NCI-H510A (cell line): Measurements from ENCODE around the gene ADTRP.
"Not testable (repeated sequence)": the region's sequence is repeated elsewhere in the genome, so short reads cannot be mapped to it uniquely, and the experiment has no call there.

ENCODE experiments used
- DNase-seq: peaks from one replicate; lab custom pipeline; 2025; lab: John Stamatoyannopoulos, UW

The ADTRP gene

GRCh38 chr6:11803591-11803971, 25.0 kb upstream of the ADTRP start:
- DNase-seq: no peak

GRCh38 chr6:11802886-11803590, 24.4 kb upstream of the ADTRP start:
- no peak for DNase-seq

- DNase-seq: not testable (repeated sequence)
Observed at GRCh38 chr6:11800531-11800930, 21.9 kb upstream of the ADTRP start.

- DNase-seq: no peak
Observed at GRCh38 chr6:11798538-11798937, 19.9 kb upstream of the ADTRP start.

- no peak for DNase-seq
Observed at GRCh38 chr6:11798096-11798495, 19.5 kb upstream of the ADTRP start.

GRCh38 chr6:11796829-11797228, 18.2 kb upstream of the ADTRP start:
- no peak for DNase-seq

- no peak for DNase-seq
Observed at GRCh38 chr6:11795403-11795802, 16.8 kb upstream of the ADTRP start.

GRCh38 chr6:11793277-11793676, 14.7 kb upstream of the ADTRP start:
- DNase-seq: no peak

GRCh38 chr6:11791354-11792107, 12.9 kb upstream of the ADTRP start:
- DNase-seq: no peak

- no peak for DNase-seq
Observed at GRCh38 chr6:11789744-11790143, 11.1 kb upstream of the ADTRP start.

- DNase-seq: no peak
Observed at GRCh38 chr6:11788043-11788442, 9.4 kb upstream of the ADTRP start.

GRCh38 chr6:11785774-11786579, 7.4 kb upstream of the ADTRP start:
- no peak for DNase-seq

- DNase-seq: no peak
Observed at GRCh38 chr6:11785415-11785773, 6.8 kb upstream of the ADTRP start.

- no peak for DNase-seq
Observed at GRCh38 chr6:11784341-11784740, 5.7 kb upstream of the ADTRP start.

- DNase-seq: no peak
Observed at GRCh38 chr6:11783524-11784064, 5.0 kb upstream of the ADTRP start.

- DNase-seq: no peak
Observed at GRCh38 chr6:11782524-11782923, 3.9 kb upstream of the ADTRP start.

GRCh38 chr6:11780097-11780428, 1.5 kb upstream of the ADTRP start:
- no peak for DNase-seq

GRCh38 chr6:11779329-11780096, 910 bp upstream of the ADTRP start:
- DNase-seq: no peak

- no peak for DNase-seq
Observed at GRCh38 chr6:11778036-11778435, 567 bp downstream of the ADTRP start.

- DNase-seq: no peak
Observed at GRCh38 chr6:11775791-11776409, 2.7 kb downstream of the ADTRP start.

- no peak for DNase-seq
Observed at GRCh38 chr6:11774426-11774825, 4.2 kb downstream of the ADTRP start.

- DNase-seq: no peak
Observed at GRCh38 chr6:11773581-11773980, 5.0 kb downstream of the ADTRP start.
